AG10803 (cell line): Measurements from ENCODE around the gene FNBP1.
A peak's percentile ranks its signal among the peaks of the same experiment; 100 is the strongest.

ENCODE experiments used
- DNase-seq: peaks from one replicate; pipeline ENCODE4 v3.0.0; 2010; ENCODE audit warnings: low read depth
- H3K4me3 ChIP-seq: 2 replicates; pipeline ENCODE4 v1.5.1; 2011; ENCODE audit warnings: mild to moderate bottlenecking, low read length, control low read depth
- CTCF ChIP-seq: conservative IDR thresholded peaks from 2 replicates; pipeline ENCODE4 v1.5.1; 2011; ENCODE audit warnings: mild to moderate bottlenecking, low read length, control low read depth, inconsistent platforms

The FNBP1 gene

GRCh38 chr9:129936222-129936621, 106.8 kb downstream of the FNBP1 start:
- no peak for TF ChIP-seq CTCF
- H3K4me3 ChIP-seq = no peak overlapping the region
- DNase-seq = no peak

GRCh38 chr9:129934780-129935179, 108.2 kb downstream of the FNBP1 start:
- DNase-seq = no peak
- TF ChIP-seq CTCF = no peak
- no peak overlapping the region for H3K4me3 ChIP-seq

- no peak for DNase-seq
- TF ChIP-seq CTCF = no peak
- H3K4me3 ChIP-seq = no peak overlapping the region
Observed at GRCh38 chr9:129934041-129934591, 108.9 kb downstream of the FNBP1 start.

GRCh38 chr9:129933185-129934040, 109.6 kb downstream of the FNBP1 start:
- H3K4me3 ChIP-seq = no peak overlapping the region; the same call in 1 of the 2 replicates
- no peak for TF ChIP-seq CTCF
- DNase-seq = peak; percentile 80

GRCh38 chr9:129932303-129933151, 110.5 kb downstream of the FNBP1 start:
- H3K4me3 ChIP-seq = no peak overlapping the region
- DNase-seq = peak; percentile 71
- no peak for TF ChIP-seq CTCF

GRCh38 chr9:129930743-129931142, 112.2 kb downstream of the FNBP1 start:
- no peak for TF ChIP-seq CTCF
- peak; percentile 31 for DNase-seq

More at GRCh38 chr9:129930743-129931142, 112.2 kb downstream of the FNBP1 start:
- no peak overlapping the region for H3K4me3 ChIP-seq
